Measurements from ENCODE around the gene CCDC93.
"Not testable (repeated sequence)": the region's sequence is repeated elsewhere in the genome, so short reads cannot be mapped to it uniquely, and the experiment has no call there.

The CCDC93 gene

DNA sequence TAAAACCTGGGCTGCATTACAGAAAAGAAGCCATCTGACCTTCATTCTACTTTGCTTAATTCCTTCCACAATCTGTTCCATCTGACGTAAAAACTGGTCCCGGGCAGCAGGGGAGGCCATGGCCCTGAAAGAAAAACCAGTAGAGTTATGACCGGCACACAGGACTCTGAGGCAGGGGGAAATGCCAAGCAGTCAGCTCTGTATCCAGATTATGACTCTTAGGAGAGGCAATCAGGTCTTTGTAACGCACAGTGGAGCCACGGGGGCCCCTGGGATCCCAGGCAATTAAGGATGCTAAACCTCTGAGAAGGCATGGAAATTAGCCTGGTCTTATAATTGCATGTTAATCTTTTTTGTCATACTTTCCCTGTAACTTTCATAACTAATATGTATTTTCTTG lies 78.4 kb downstream of the CCDC93 start:
- TF ChIP-seq, protein P1, sequence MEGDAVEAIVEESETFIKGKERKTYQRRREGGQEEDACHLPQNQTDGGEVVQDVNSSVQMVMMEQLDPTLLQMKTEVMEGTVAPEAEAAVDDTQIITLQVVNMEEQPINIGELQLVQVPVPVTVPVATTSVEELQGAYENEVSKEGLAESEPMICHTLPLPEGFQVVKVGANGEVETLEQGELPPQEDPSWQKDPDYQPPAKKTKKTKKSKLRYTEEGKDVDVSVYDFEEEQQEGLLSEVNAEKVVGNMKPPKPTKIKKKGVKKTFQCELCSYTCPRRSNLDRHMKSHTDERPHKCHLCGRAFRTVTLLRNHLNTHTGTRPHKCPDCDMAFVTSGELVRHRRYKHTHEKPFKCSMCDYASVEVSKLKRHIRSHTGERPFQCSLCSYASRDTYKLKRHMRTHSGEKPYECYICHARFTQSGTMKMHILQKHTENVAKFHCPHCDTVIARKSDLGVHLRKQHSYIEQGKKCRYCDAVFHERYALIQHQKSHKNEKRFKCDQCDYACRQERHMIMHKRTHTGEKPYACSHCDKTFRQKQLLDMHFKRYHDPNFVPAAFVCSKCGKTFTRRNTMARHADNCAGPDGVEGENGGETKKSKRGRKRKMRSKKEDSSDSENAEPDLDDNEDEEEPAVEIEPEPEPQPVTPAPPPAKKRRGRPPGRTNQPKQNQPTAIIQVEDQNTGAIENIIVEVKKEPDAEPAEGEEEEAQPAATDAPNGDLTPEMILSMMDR (IDR thresholded peaks at IDR 0.05; ENCODE audit: control extremely low read depth, extremely low read depth, low read depth, missing control alignments) = no peak
- DNase-seq (ENCODE audit: extremely low spot score) = no peak
- ChIA-PET CTCF (no interaction called here), POLR2A (no interaction called here)

DNA sequence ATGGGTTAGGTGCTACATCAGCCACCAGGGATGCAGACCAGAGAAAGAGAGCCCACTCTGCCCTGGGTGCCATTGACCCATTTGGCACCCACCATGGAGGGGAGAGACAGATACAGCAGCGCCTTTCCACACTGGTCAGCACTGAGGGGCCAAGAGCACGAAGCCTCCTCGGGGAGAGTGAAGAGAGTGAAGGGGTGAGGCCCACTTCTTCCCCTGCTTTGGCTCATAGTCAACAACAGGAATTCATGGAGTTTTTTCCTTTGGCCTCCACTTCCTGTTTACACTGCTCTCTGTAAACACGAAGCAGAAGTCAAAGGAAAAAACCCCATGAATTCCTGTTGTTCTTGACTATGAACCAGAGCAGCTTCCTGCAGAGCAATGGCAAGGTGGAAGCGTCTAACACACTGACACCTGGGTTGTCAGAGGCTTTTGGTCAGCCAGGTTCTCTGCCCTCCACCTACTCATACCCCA lies 80.0 kb downstream of the CCDC93 start:
- DNase-seq (ENCODE audit: extremely low spot score) = no peak
- ChIA-PET CTCF (interaction anchor here (1.1 to 1.5 kb wide), 2 partner anchors 14 to 69 kb away, joined by 3 to 5 read pairs; no protein-coding TSS in a partner anchor), POLR2A (no interaction called here)
- TF ChIP-seq, protein P1 (IDR thresholded peaks at IDR 0.05; ENCODE audit: control extremely low read depth, extremely low read depth, low read depth, missing control alignments) = no peak

GRCh38 chr2:117931978-117932377 lies 81.9 kb downstream of the CCDC93 start:
- TF ChIP-seq, protein P1 (IDR thresholded peaks at IDR 0.05; ENCODE audit: control extremely low read depth, extremely low read depth, low read depth, missing control alignments) = no peak
- DNase-seq (ENCODE audit: extremely low spot score) = no peak
- ChIA-PET POLR2A (no interaction called here), CTCF (interaction anchor here (1.3 to 1.5 kb wide), 2 partner anchors 8 to 10 kb away, joined by 3 to 6 read pairs; no protein-coding TSS in a partner anchor)

- TF ChIP-seq, protein P1 (IDR thresholded peaks at IDR 0.05; ENCODE audit: control extremely low read depth, extremely low read depth, low read depth, missing control alignments) = no peak
- ChIA-PET POLR2A (no interaction called here), CTCF (interaction anchor here (1.2 to 1.5 kb wide), 3 partner anchors 8 to 29 kb away, joined by 3 to 6 read pairs (median 3); no protein-coding TSS in a partner anchor)
- no peak for DNase-seq (ENCODE audit: extremely low spot score)
Measured at GRCh38 chr2:117931266-117931665, 82.6 kb downstream of the CCDC93 start.

GRCh38 chr2:117930775-117931174 lies 83.1 kb downstream of the CCDC93 start:
- POLR2A ChIA-PET = no interaction called here
- DNase-seq (ENCODE audit: extremely low spot score) = no peak
- TF ChIP-seq, protein P1 (IDR thresholded peaks at IDR 0.05; ENCODE audit: control extremely low read depth, extremely low read depth, low read depth, missing control alignments) = no peak
- CTCF ChIA-PET = interaction anchor here (0.9 to 1.2 kb wide), 2 partner anchors 10 to 30 kb away, joined by 3 read pairs; no protein-coding TSS in a partner anchor

GRCh38 chr2:117923471-117923870 lies 90.4 kb downstream of the CCDC93 start:
- DNase-seq (ENCODE audit: extremely low spot score); POLR2A ChIA-PET: not testable (repeated sequence)
- CTCF ChIA-PET = interaction anchor here (1.4 kb wide), 1 partner anchor 8 kb away, joined by 3 read pairs; no protein-coding TSS in a partner anchor

GRCh38 chr2:117921520-117921919 lies 92.3 kb downstream of the CCDC93 start:
- no peak for DNase-seq (ENCODE audit: extremely low spot score)
- ChIA-PET POLR2A (no interaction called here), CTCF (interaction anchor here (1.1 to 1.3 kb wide), 2 partner anchors 10 to 39 kb away, joined by 3 to 6 read pairs; no protein-coding TSS in a partner anchor)
- TF ChIP-seq, protein P1 (IDR thresholded peaks at IDR 0.05; ENCODE audit: control extremely low read depth, extremely low read depth, low read depth, missing control alignments) = no peak

Measured in GM10248 (cell line).